Measurements from ENCODE around the gene SH3BP5.
"Not testable (repeated sequence)": the region's sequence is repeated elsewhere in the genome, so short reads cannot be mapped to it uniquely, and the experiment has no call there.

SH3BP5 gene

GRCh38 chr3:15356176-15356575 lies 23.8 kb upstream of the SH3BP5 start:
- FAIRE-seq, result no peak

GRCh38 chr3:15355086-15355485 lies 22.7 kb upstream of the SH3BP5 start:
- DNase-seq (ENCODE audit: insufficient read length, low spot score), result no peak
- no peak for FAIRE-seq
- TF ChIP-seq CTCF (IDR thresholded peaks at IDR 0.05; ENCODE audit: insufficient read depth, missing control alignments), result no peak

More at GRCh38 chr3:15356176-15356575, 23.8 kb upstream of the SH3BP5 start:
- no peak for TF ChIP-seq CTCF (IDR thresholded peaks at IDR 0.05; ENCODE audit: insufficient read depth, missing control alignments)
- no peak for DNase-seq (ENCODE audit: insufficient read length, low spot score)

- no peak for TF ChIP-seq CTCF (IDR thresholded peaks at IDR 0.05; ENCODE audit: insufficient read depth, missing control alignments)
- no peak for FAIRE-seq
Observed at GRCh38 chr3:15354485-15354884, 22.1 kb upstream of the SH3BP5 start.

GRCh38 chr3:15350141-15350540 lies 17.8 kb upstream of the SH3BP5 start:
- TF ChIP-seq CTCF (IDR thresholded peaks at IDR 0.05; ENCODE audit: insufficient read depth, missing control alignments), result no peak
- FAIRE-seq (no peak), DNase-seq (ENCODE audit: insufficient read length, low spot score) (no peak)

More at GRCh38 chr3:15354485-15354884, 22.1 kb upstream of the SH3BP5 start:
- no peak for DNase-seq (ENCODE audit: insufficient read length, low spot score)

- not testable (repeated sequence) for FAIRE-seq
Observed at GRCh38 chr3:15349438-15349837, 17.1 kb upstream of the SH3BP5 start.

GRCh38 chr3:15348246-15348645 lies 15.9 kb upstream of the SH3BP5 start:
- FAIRE-seq (no peak), DNase-seq (ENCODE audit: insufficient read length, low spot score) (no peak)
- TF ChIP-seq CTCF (IDR thresholded peaks at IDR 0.05; ENCODE audit: insufficient read depth, missing control alignments), result no peak

More at GRCh38 chr3:15349438-15349837, 17.1 kb upstream of the SH3BP5 start:
- not testable (repeated sequence) for DNase-seq (ENCODE audit: insufficient read length, low spot score)

- TF ChIP-seq CTCF (IDR thresholded peaks at IDR 0.05; ENCODE audit: insufficient read depth, missing control alignments), result no peak
- FAIRE-seq, result no peak
- no peak for DNase-seq (ENCODE audit: insufficient read length, low spot score)
Observed at GRCh38 chr3:15347737-15348110, 15.3 kb upstream of the SH3BP5 start.
